22Rv1 (cell line): Measurements from ENCODE around the gene AGER.

Experiments used
- H3K27ac ChIP-seq: fragments of 450-650 bp; 2 replicates; pipeline ENCODE4 v1.5.1; 2017
- ZFX ChIP-seq: fragments of 450-650 bp; IDR thresholded peaks from 2 replicates; pipeline ENCODE4 v1.6.1; 2017; ENCODE audit warnings: antibody characterized with exemption, borderline replicate concordance
- TF ChIP-seq, protein P1 (sequence below): fragments of 450-650 bp; IDR thresholded peaks from 2 replicates; pipeline ENCODE4 v1.5.1; 2017; ENCODE audit warnings: mild to moderate bottlenecking

AGER gene

DNA sequence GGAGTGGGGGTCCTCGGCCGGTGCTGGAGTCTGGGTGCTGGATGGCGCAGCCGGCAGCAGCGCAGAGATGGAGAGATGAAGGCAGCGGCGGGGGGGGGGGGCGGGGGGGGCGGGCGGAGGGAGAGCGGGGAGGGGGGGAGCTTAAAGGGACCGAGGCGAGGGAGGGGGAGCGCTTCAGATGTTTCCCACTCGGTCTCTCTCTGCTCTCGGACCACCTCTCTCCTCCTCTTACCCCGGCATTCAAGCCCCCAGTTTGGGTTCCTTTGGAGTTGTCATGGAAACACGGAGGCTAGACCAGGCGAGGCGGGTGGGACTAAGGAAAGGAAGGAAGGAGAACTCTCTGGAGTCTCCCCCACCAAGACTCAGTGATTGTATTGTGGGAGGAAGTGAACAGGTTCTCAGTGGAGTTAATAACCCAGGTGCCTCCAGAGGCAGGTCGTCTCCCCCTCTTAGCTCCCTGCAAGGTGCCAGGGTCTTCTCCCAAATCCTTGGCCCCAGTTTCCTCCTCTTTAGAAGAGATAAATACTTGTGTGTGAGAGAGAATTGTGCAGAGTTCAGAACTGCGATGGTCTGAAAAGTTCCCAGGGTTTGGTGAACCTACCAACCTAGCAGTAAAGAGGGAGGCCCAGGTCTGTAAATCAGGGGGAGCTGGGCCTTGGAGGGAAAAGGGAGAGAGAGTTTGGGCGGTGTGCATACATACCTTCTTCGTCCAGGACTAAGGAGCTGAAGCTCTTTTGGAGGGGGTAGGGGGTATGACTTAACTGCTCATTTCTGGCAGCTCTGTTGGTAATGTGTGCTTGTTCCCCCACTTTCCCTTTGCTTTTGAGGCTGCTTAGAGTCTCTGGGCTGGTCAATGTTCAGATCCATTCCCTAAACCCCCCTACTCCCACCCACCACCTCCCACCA, 31.9 kb downstream of the AGER start, which contains the start of gene PRRT1:
Gene PRRT1, minus strand, starts transcription at position 77 of the 906 bp plus-strand sequence. CDS start 112 bp downstream, outside the sequence.
- TF ChIP-seq ZFX: no peak
- TF ChIP-seq, protein P1, sequence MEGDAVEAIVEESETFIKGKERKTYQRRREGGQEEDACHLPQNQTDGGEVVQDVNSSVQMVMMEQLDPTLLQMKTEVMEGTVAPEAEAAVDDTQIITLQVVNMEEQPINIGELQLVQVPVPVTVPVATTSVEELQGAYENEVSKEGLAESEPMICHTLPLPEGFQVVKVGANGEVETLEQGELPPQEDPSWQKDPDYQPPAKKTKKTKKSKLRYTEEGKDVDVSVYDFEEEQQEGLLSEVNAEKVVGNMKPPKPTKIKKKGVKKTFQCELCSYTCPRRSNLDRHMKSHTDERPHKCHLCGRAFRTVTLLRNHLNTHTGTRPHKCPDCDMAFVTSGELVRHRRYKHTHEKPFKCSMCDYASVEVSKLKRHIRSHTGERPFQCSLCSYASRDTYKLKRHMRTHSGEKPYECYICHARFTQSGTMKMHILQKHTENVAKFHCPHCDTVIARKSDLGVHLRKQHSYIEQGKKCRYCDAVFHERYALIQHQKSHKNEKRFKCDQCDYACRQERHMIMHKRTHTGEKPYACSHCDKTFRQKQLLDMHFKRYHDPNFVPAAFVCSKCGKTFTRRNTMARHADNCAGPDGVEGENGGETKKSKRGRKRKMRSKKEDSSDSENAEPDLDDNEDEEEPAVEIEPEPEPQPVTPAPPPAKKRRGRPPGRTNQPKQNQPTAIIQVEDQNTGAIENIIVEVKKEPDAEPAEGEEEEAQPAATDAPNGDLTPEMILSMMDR: no peak
- H3K27ac ChIP-seq: peak within 1 kb of the TSS; percentile 86

DNA sequence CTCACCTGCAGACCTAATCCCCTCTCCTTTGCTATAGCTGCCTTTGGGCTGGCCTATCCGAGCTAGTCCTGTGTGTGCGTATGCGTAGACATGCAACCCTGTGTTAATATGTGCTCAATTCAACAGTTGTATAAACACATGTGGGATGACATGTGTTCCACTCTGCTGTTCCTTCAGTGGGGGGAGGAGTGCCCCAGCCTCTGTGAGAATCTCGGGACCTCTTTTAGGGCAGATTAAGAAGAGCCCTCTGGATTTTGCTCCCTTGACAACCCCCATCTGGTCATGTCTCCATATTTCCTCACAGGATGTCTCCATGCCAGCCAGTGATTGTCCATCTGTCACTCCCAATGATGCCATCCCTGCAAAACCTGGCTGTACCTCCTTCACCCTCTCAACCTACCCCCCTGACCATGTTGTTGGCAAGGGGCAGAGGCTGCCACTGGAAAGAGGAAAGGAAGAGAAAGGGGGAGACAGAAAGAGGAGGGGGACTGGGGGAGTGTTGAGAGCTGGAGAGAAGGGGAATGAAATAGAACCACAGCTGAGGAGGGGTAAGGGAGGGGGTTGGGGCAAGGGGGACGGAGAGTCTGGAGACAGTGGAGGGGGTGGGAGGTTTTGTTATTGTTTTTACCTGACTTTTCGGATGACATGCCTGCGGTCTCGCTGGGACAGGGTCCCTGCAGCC, 32.7 kb downstream of the AGER start:
- TF ChIP-seq ZFX: no peak
- TF ChIP-seq, protein P1: no peak
- no peak overlapping the region for H3K27ac ChIP-seq

GRCh38 chr6:32149932-32150870, 33.9 kb downstream of the AGER start:
- TF ChIP-seq ZFX: no peak
- TF ChIP-seq, protein P1: no peak
- no peak overlapping the region for H3K27ac ChIP-seq

DNA sequence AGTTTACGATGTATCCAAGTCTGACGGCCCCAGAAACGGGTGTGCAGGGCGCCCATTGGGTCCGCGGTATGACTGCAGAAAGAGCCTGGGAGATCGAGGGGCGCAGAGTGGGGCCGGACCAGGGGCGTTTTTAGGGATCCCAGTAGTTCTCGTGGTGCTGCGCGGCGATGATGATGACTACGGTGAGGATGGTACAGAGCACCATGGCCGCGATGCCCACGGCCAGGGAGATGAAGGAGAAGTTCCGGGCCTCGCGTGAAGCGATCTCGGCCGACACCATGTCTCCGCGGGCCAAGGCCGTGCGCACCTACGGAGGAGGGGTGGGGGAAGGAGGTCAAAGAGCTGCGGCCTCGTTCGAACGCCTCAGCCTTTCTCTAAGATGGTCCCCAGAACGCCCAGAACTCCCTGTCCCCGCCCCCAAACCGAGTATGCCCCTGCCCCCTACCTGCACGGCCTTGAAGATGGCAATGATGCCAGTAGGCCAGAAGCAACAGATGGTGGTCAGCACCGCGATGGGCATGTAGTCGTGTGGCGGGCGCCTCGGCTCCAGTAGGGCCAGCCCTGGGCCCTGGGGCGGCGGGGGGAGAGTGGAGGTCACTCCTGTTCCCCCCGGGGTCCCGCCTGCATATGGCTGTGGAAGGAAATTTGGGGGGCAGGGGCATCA, 34.8 kb downstream of the AGER start:
- H3K27ac ChIP-seq: no peak overlapping the region; the same call in 1 of the 2 replicates
- TF ChIP-seq, protein P1: peak; percentile 57
- no peak for TF ChIP-seq ZFX

- no peak overlapping the region; the same call in 1 of the 2 replicates for H3K27ac ChIP-seq
- TF ChIP-seq ZFX: no peak
- TF ChIP-seq, protein P1: peak; percentile 85
Observed at GRCh38 chr6:32148289-32149091, 35.6 kb downstream of the AGER start.

- TF ChIP-seq, protein P1: no peak
- TF ChIP-seq ZFX: no peak
- no peak overlapping the region for H3K27ac ChIP-seq
Observed at GRCh38 chr6:32147401-32148132, 36.5 kb downstream of the AGER start.
